Upper lobe of left lung (tissue), 4 donors: ENCODE data around the gene EFHC2.

ENCODE experiments used
- EP300 ChIP-seq, 4 donors: sonication (generic); formaldehyde crosslinking; IDR thresholded peaks; one replicate each; pipeline ENCODE4 v1.5.1; 2017; ENCODE audit warnings: antibody characterized with exemption in 4 of 4, control low read depth in 2 of 4
- TF ChIP-seq, protein P1 (sequence below), 6 experiments: fragments of 450-650 bp in 4 of 6; fragments of 200-600 bp in 2 of 6; sonication (generic) in 2 of 6; IDR thresholded peaks; one replicate each; pipeline ENCODE4 v1.5.1; 2016 to 2019; ENCODE audit warnings: antibody characterized with exemption in 6 of 6

DNA sequence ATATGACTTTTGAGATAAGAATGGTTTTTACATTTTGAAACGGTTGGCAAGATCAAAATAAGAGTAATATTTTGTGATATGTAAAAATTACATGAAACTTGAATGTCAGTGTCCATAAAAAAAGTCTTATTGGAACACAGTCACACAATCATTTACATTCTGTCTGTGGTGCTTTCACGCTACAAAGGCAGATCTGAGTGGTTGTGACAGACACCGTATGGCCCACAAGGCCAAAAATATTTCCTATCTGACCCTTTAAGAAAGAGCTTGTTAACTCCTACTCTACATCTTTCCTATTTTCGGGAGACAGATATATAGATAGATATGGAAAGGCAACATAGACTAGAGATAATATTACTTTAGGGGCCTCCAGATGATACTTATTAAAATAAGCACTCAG, 101.9 kb downstream of the EFHC2 start:
- TF ChIP-seq, protein P1, sequence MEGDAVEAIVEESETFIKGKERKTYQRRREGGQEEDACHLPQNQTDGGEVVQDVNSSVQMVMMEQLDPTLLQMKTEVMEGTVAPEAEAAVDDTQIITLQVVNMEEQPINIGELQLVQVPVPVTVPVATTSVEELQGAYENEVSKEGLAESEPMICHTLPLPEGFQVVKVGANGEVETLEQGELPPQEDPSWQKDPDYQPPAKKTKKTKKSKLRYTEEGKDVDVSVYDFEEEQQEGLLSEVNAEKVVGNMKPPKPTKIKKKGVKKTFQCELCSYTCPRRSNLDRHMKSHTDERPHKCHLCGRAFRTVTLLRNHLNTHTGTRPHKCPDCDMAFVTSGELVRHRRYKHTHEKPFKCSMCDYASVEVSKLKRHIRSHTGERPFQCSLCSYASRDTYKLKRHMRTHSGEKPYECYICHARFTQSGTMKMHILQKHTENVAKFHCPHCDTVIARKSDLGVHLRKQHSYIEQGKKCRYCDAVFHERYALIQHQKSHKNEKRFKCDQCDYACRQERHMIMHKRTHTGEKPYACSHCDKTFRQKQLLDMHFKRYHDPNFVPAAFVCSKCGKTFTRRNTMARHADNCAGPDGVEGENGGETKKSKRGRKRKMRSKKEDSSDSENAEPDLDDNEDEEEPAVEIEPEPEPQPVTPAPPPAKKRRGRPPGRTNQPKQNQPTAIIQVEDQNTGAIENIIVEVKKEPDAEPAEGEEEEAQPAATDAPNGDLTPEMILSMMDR (IDR thresholded peaks at IDR 0.05): no peak
- TF ChIP-seq EP300 (IDR thresholded peaks at IDR 0.05): no peak
